GM12878 (cell line): ENCODE results near the gene ANKRD36C. TPM values are rescaled to one million over a fixed set of nuclear protein-coding genes. Genes with fewer than 3 reads are reported as not detected.
"Not testable (repeated sequence)": the region's sequence is repeated elsewhere in the genome, so short reads cannot be mapped to it uniquely, and the experiment has no call there.

Experiments
- ATAC-seq: fragments of 200-7000 bp; cut with Tn5 transposase; 3 replicates; pipeline ENCODE4 v1.9.1; 2020; ENCODE audit warnings: mild to moderate bottlenecking, moderate library complexity
- BruUV-seq: library from RNA; stranded (reverse); fragments of 400-500 nt; replicated peaks from 2 replicates; lab custom pipeline; 2021; lab: Mats Ljungman, UMichigan
- CTCF ChIA-PET: fragments of 300-600 bp; sonication (Branson Sonifier 250); formaldehyde crosslinking; extraction: SDS; loops from one replicate; lab custom pipeline; 2021; ENCODE audit warnings: inconsistent platforms; lab: Yijun Ruan, JAX
- POLR2A ChIA-PET: fragments of 350-600 bp; formaldehyde crosslinking; extraction: SDS; loops from one replicate; lab custom pipeline; 2021; ENCODE audit warnings: inconsistent platforms; lab: Charles Lee
- RAD21 ChIA-PET: fragments of 300-600 bp; sonication (Branson Sonifier 250); formaldehyde crosslinking; loops from one replicate; lab custom pipeline; 2023; ENCODE audit warnings: antibody characterized with exemption; ENCODE audit not compliant: unreplicated experiment; lab: Charles Lee
- SMC1A ChIA-PET: fragments of 300-600 bp; sonication (Branson Sonifier 250); formaldehyde crosslinking; loops from one replicate; lab custom pipeline; 2023; ENCODE audit not compliant: unreplicated experiment, uncharacterized antibody; lab: Charles Lee
- DNase-seq: peaks from one replicate; pipeline ENCODE4 v3.0.0-alpha.2; 2011; ENCODE audit warnings: low read depth, low spot score
- FAIRE-seq: peaks from 3 replicates; lab custom pipeline; 2011; peaks lifted over from hg19 to GRCh38; lab: Jason Lieb, UNC
- H2AFZ ChIP-seq: 2 replicates; pipeline ENCODE4 v1.6.0; 2011; ENCODE audit warnings: low read depth, low read length, control low read depth; ENCODE audit not compliant: control insufficient read depth
- H3K27ac ChIP-seq: 2 replicates; pipeline ENCODE4 v1.5.1; 2011; ENCODE audit warnings: control low read depth; ENCODE audit not compliant: control insufficient read depth, insufficient read depth
- H3K27me3 ChIP-seq, 2 experiments: replicated peaks in 1 of 2; 2 replicates each; pipeline versions ENCODE4 v1.6.0 to v1.6.1; 2011; ENCODE audit warnings: low read length in 1 of 2; ENCODE audit not compliant: control insufficient read depth in 2 of 2, insufficient read depth in 2 of 2
- H3K36me3 ChIP-seq, 2 experiments: 2 replicates each; pipeline ENCODE4 v1.5.1; 2011; ENCODE audit warnings: low read length in 1 of 2; ENCODE audit not compliant: control insufficient read depth in 2 of 2, insufficient read depth in 2 of 2
- H3K4me1 ChIP-seq: 2 replicates; pipeline ENCODE4 v1.6.1; 2011; ENCODE audit warnings: mild to moderate bottlenecking, low read length, moderate library complexity, mixed read lengths; ENCODE audit not compliant: control insufficient read depth, insufficient read depth
- H3K4me2 ChIP-seq: 2 replicates; pipeline ENCODE4 v1.6.0; 2011; ENCODE audit warnings: control low read depth; ENCODE audit not compliant: control insufficient read depth, insufficient read depth
- H3K4me3 ChIP-seq: fragments of 200-600 bp; sonication (generic); 2 replicates; pipeline ENCODE4 v1.5.1; 2016
- H3K79me2 ChIP-seq: 2 replicates; pipeline ENCODE4 v1.6.0; 2011; ENCODE audit warnings: low read length; ENCODE audit not compliant: control insufficient read depth, insufficient read depth
- H3K9ac ChIP-seq: 2 replicates; pipeline ENCODE4 v1.8.0; 2011; ENCODE audit warnings: low read length, control low read depth, mixed read lengths; ENCODE audit not compliant: control insufficient read depth, insufficient read depth
- H3K9me3 ChIP-seq: replicated peaks from 3 replicates; pipeline ENCODE4 v1.5.1; 2011; ENCODE audit warnings: mild to moderate bottlenecking, low read length; ENCODE audit not compliant: control insufficient read depth, insufficient read depth
- H4K20me1 ChIP-seq: 2 replicates; pipeline ENCODE4 v1.6.0; 2011; ENCODE audit not compliant: control insufficient read depth, insufficient read depth
- WGBS: methylation state at CpG from one replicate; pipeline ENCODE4 v1.1.6; 2016; ENCODE audit warnings: low lambda C conversion rate; ENCODE audit not compliant: insufficient replicate concordance, insufficient coverage; ENCODE audit errors: missing lambda C conversion rate; 5-methylcytosine and 5-hydroxymethylcytosine counted together
- in situ Hi-C: fragments of 300-500 bp; cut with MboI; formaldehyde crosslinking; loops from 9 replicates; pipeline ENCODE4 v1.14.3; 2018; ENCODE audit warnings: mixed read lengths
- intact Hi-C: fragments of 100-400 bp; cut with micrococcal nuclease; formaldehyde crosslinking; loops from one replicate; pipeline ENCODE4 v1.14.2; 2022; ENCODE audit not compliant: unreplicated experiment
- polyA plus RNA-seq, 11 experiments: library from polyadenylated mRNA; depleted of rRNA in 4 of 11; unstranded in 6 of 11; stranded (reverse) in 5 of 11; fragments of >200 nt; fragmentation: Nextera tagmentation in 4 of 11; fragmentation: Illumina TruSeq in 1 of 11; extraction: Ambion mirVana in 4 of 11; extraction: Trizol in 1 of 11; gene quantifications; 1 replicate in 1 of 11; 2 replicates in 10 of 11; pipeline versions ENCODE4 v1.2.1 to v1.2.3, GENCODE V29; 2011 to 2016; ENCODE audit warnings: inconsistent platforms in 2 of 11, missing spikeins in 2 of 11, low read depth in 1 of 11
- total RNA-seq, 4 experiments: library from RNA; depleted of rRNA in 3 of 4; stranded (reverse); fragments of >200 nt in 3 of 4; fragmentation: Illumina TruSeq in 1 of 4; extraction: Trizol in 1 of 4; gene quantifications; 2 replicates each; pipeline versions ENCODE4 v1.2.1 to v1.2.3, GENCODE V29; 2013 to 2021

The ANKRD36C gene
- total and polyA plus RNA-seq, 10 of the 15 experiments (the other 5 are each of a cell fraction or from before 2014, with no cell fraction given), result 3.2 to 39.8 (median 19.5) TPM

- BruUV-seq, RAD21 ChIA-PET, H3K27ac ChIP-seq, H4K20me1 ChIP-seq, SMC1A ChIA-PET, H3K4me2 ChIP-seq, H3K36me3 ChIP-seq, intact Hi-C loops, H3K9ac ChIP-seq, H3K4me3 ChIP-seq, CTCF ChIA-PET, H3K79me2 ChIP-seq, H2AFZ ChIP-seq, H3K9me3 ChIP-seq, POLR2A ChIA-PET, in situ Hi-C loops, FAIRE-seq, DNase-seq, ATAC-seq, H3K4me1 ChIP-seq, H3K27me3 ChIP-seq: not testable (repeated sequence)
- 71% methylated on average over 5 of the region's 5 CpGs for WGBS
These were observed 80.2 kb downstream of the ANKRD36C start for GRCh38 chr2:95911431-95911830.

- H3K27me3 ChIP-seq, H3K4me2 ChIP-seq, H3K4me1 ChIP-seq, H3K36me3 ChIP-seq, BruUV-seq, H3K9ac ChIP-seq, H3K27ac ChIP-seq, H3K4me3 ChIP-seq, RAD21 ChIA-PET, FAIRE-seq, H2AFZ ChIP-seq, CTCF ChIA-PET, intact Hi-C loops, H3K79me2 ChIP-seq, in situ Hi-C loops, H3K9me3 ChIP-seq, POLR2A ChIA-PET, ATAC-seq, DNase-seq, SMC1A ChIA-PET, H4K20me1 ChIP-seq: not testable (repeated sequence)
- WGBS, result 47% methylated on average over 2 of the region's 2 CpGs
These were observed 97.2 kb downstream of the ANKRD36C start for GRCh38 chr2:95894443-95894842.

- FAIRE-seq, in situ Hi-C loops, POLR2A ChIA-PET, H3K4me2 ChIP-seq, H2AFZ ChIP-seq, RAD21 ChIA-PET, H3K27ac ChIP-seq, H3K4me1 ChIP-seq, CTCF ChIA-PET, H3K4me3 ChIP-seq, SMC1A ChIA-PET, H3K79me2 ChIP-seq, intact Hi-C loops, ATAC-seq, H3K36me3 ChIP-seq, H3K9ac ChIP-seq, H3K9me3 ChIP-seq, DNase-seq, H3K27me3 ChIP-seq, BruUV-seq, H4K20me1 ChIP-seq: not testable (repeated sequence)
- 100% methylated on average over 1 of the region's 1 CpG for WGBS
These were observed 123.7 kb downstream of the ANKRD36C start for GRCh38 chr2:95867929-95868328.

GRCh38 chr2:95867047-95867677 is 124.5 kb downstream of the ANKRD36C start:
- H4K20me1 ChIP-seq, BruUV-seq, H3K27me3 ChIP-seq, intact Hi-C loops, POLR2A ChIA-PET, CTCF ChIA-PET, H3K9ac ChIP-seq, H3K4me3 ChIP-seq, H3K79me2 ChIP-seq, H3K36me3 ChIP-seq, RAD21 ChIA-PET, H2AFZ ChIP-seq, in situ Hi-C loops, H3K4me1 ChIP-seq, ATAC-seq, SMC1A ChIA-PET, DNase-seq, H3K4me2 ChIP-seq, FAIRE-seq, H3K9me3 ChIP-seq, H3K27ac ChIP-seq: not testable (repeated sequence)
- no CpG with 5 or more reads among the region's 2 CpGs for WGBS
